Urothelium cell line (cell line): ENCODE data around the gene ZNF185.

ENCODE experiments used
- DNase-seq: peaks from one replicate; pipeline ENCODE4 v3.0.0; 2011; ENCODE audit warnings: low spot score, mixed read lengths
- FAIRE-seq: peaks from 2 replicates; lab custom pipeline; 2011; peaks lifted over from hg19 to GRCh38; lab: Jason Lieb, UNC

ZNF185 gene

GRCh38 chrX:152897222-152898131 is at the start of gene ZNF185:
TSS of gene ZNF185 (plus strand) at chrX:152898067. CDS start at chrX:152914490, 16,423 bp downstream.
- FAIRE-seq (no peak), DNase-seq (peak; percentile 92)

GRCh38 chrX:152850465-152850864 is 47.4 kb upstream of the ZNF185 start:
- DNase-seq (no peak), FAIRE-seq (no peak)

DNA sequence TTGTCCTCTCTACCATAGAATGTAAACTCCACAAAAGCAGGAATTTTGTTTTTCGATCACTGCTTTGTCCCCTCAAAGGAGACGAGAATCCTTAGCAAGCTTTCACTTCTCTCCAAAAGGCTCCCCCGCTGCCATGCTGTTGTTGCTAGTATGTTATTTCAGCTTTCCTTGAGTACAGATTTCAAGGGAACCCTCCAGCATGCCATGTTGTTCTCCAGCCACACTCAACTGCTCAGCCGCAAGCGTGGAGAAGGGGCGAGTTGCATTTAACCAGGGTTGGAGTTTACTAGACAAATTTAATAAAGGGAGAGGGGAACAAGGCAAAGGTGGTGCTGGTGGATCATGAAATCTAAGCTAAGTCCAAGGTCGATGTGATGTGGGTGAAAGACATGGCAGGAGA is 43.9 kb upstream of the ZNF185 start:
- FAIRE-seq (no peak), DNase-seq (no peak)

GRCh38 chrX:152861116-152861515 is 36.8 kb upstream of the ZNF185 start:
- DNase-seq (no peak), FAIRE-seq (no peak)

- DNase-seq, result no peak
- no peak for FAIRE-seq
These were observed 36.0 kb upstream of the ZNF185 start for GRCh38 chrX:152861826-152862225.

GRCh38 chrX:152865232-152865920 is 32.5 kb upstream of the ZNF185 start:
- no peak for DNase-seq
- no peak for FAIRE-seq

DNA sequence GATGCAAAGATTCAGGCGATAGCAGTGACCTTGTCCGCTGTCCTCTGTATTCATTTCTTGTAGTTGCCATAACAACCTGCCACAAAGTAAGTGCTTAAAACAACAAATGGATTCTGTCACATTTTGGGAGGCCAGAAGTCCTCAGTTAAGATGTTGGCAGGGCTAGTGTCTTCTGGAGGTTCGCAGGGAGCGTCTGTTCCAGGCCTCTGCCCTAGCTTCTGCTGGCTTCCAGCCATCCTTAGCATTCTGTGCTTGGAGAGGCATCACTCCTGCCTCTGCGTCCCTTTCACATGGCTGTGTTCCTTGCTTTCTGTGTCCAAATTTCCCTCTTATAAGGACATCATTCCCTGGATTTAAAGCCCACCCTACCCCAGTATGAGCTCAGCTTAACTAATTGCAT is 31.5 kb upstream of the ZNF185 start:
- FAIRE-seq, result no peak

GRCh38 chrX:152869972-152870371 is 27.9 kb upstream of the ZNF185 start:
- FAIRE-seq (no peak), DNase-seq (no peak)

More for the DNA sequence above, 31.5 kb upstream of the ZNF185 start:
- no peak for DNase-seq

- DNase-seq (no peak), FAIRE-seq (no peak)
These were observed 26.6 kb upstream of the ZNF185 start for GRCh38 chrX:152871260-152871659.

DNA sequence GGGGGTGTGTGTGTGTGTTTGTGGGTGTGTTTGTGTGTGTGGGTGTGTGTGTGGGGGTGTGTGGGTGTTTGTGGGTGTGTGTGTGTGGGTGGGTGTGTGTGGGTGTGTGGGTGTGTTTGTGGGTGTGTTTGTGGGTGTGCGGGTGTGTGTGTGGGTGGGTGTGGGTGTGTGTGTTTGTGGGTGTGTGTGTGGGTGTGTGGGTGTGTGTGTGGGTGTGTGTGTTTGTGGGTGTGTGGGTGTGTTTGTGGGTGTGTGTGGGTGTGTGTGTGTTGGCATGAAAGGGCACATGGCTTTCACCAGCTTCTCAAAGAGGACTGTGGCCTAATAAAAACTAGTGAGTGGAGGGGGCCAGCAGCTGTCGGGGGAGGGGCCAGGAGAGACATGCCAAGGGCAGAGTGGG is 25.3 kb upstream of the ZNF185 start:
- no peak for FAIRE-seq
- no peak for DNase-seq

DNA sequence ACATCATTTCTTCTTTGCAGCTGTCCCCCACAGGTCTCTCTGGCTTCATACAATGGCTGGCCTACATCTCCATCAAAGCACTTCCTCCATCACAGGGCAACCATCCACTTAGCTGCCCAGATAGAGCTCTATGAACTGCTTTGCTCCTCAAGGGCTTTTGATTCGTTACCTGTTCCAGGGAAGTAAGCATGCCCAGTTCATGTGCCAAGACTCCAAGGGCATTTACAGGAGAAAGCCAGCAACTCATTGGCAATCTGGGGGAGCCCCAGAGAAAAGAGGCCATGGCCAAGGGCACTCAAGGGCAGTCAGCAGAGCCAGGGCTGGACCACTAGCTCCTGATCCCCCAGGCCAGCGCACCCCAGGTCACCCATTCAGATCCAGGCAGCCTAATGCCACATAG is 24.5 kb upstream of the ZNF185 start:
- FAIRE-seq (no peak), DNase-seq (no peak)

DNA sequence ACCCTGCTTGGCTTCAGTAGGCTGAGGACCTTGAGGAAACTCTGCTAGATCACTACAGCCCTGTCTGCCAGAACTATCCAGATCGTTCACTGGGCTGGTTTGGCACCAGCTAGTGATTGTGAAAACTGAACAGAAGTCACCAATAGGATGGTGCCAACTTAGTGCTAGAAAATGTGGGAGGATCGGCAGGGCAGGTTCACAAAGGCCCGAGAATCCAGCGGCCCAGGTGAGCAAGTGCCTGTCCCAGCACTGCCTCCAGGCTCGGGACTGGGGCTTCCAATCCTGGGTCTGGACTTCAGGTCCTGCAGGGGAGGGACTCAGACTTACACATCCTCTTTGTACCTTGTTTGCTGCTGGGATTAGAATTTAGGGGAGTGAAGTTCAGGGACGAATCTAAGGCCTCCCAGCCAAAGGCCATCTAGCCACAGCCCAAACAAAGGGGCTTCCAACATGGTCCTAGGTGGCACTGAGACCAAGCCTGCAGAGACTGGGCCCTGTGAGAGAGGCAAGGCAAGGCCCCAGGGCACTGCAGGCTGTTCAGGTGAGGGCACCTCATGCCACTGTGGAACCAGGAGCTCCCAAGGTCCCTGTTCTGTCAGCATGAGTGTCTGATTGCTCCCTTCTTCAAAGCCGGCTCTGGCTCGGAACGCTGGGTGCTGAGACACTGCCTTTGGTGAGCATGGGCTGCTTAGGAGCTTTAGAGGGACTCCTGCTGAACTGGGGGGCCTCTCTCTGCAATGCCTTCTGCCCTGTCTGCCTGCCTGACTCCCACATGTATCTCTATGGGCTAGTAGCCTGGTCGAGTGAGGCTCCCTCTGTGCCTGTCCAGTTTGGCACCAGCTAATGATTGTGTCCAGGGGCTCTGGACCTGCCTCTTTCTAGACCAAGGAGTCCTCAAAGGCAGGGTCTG is 20.7 kb upstream of the ZNF185 start:
- DNase-seq (no peak), FAIRE-seq (no peak)

DNA sequence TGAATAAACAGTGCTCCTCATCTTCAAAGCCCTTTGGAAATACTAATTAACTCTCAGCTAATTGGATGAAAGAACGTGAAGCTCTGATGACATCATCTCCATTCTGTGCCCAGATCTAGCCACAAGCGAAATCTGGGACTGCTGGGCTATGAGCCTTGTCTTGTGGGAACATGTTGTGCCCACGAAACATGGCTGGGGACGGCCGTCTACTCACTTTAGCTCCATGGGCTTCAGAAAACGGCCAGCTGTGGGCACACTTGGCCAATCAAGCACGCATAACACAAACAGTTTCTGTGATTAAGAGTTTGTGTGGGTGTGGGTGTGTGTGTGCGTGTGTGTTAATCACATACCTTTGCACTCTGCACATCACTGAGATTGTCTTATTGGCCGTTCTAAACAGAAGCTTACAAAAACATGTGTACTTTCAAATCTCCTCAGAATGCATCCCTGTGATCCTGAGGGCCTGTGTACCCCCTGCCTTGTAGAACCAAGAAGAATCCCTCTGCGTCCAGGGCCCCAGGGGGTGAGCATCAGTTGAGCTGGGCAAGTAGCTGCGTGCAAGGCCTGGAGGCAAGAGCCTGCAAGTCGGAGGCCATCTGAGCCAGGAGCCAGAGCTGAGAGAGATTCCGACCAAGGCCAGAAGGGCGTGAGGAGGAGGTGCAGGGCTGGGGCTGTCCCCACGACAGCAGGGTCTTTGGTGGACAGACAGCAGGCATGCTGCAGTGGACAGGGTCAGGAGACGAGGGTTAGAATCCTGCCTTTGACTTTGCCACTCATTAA is 18.7 kb upstream of the ZNF185 start:
- no peak for DNase-seq
- FAIRE-seq, result no peak

DNA sequence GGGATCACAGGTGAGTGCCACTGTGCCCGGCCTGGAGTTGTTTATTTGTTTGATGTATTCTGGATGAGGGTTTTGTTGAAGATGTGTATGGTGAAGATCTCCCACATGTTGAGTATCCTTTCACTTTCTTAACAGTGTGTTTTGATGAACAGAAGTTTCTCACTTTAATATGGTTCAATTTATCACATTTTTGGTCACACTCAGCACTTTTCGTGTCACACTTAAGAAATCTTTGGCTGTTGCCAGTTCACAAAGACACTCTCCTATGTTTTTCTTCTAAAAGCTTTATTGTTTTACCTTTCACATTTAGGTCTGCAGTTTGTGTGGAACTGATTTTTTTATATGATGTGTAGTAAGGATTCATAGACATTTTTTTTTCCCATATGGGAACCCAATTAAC is 16.6 kb upstream of the ZNF185 start:
- no peak for FAIRE-seq
- no peak for DNase-seq

- DNase-seq (no peak), FAIRE-seq (no peak)
These were observed 13.7 kb upstream of the ZNF185 start for GRCh38 chrX:152884171-152884570.

GRCh38 chrX:152886716-152887115 is 11.2 kb upstream of the ZNF185 start:
- no peak for FAIRE-seq
- no peak for DNase-seq

- no peak for DNase-seq
- FAIRE-seq, result no peak
These were observed 5.4 kb upstream of the ZNF185 start for GRCh38 chrX:152892499-152892898.

- FAIRE-seq, result no peak
- DNase-seq, result no peak
These were observed 4.6 kb upstream of the ZNF185 start for GRCh38 chrX:152892999-152893891.

DNA sequence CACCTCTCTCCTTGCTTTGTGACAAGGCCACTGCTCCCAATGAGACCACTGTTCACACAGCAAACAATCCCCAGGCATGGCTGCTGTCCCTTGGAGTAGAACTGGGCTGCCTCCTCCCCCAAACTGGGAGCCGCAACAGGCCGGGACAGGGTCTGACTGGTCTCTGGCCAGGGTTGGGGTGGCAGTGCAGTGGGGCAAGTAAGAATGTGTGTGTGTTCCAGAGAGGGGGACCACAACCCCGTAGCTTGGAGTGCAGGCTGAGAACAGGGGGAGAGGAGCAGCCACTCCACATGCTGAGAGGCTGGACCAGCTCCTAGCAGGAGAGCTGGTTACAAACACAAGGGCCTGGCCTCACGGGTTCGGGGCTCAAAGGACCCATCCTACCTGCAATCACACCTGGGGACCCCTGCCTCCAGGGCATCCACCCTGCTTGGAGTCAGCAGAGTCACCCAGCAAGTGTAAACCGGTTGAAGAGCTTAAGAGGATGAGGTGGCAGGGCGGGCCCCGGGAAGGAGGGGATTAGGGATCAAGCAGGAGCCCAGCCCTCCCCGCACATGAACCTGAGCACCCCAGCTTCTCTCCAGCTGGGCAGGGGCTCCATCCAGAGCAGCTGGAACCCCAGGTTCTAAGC is 3.8 kb upstream of the ZNF185 start:
- no peak for FAIRE-seq
- no peak for DNase-seq
